OCI-LY3 (cell line): ENCODE measurements around the gene TNFRSF19.

Experiments used
- EZH2phosphoT487 ChIP-seq: fragments of 200-600 bp; shearing (Covaris generic); IDR thresholded peaks from 2 replicates; pipeline ENCODE4 v1.6.1; 2018; ENCODE audit warnings: antibody characterized with exemption, mixed run types, low read depth
- TF ChIP-seq, protein P1 (sequence below): fragments of 200-600, 300-600 bp; sonication (generic); IDR thresholded peaks from 2 replicates; pipeline ENCODE4 v1.5.1; 2014; ENCODE audit warnings: antibody characterized with exemption, low read length, low read depth

DNA sequence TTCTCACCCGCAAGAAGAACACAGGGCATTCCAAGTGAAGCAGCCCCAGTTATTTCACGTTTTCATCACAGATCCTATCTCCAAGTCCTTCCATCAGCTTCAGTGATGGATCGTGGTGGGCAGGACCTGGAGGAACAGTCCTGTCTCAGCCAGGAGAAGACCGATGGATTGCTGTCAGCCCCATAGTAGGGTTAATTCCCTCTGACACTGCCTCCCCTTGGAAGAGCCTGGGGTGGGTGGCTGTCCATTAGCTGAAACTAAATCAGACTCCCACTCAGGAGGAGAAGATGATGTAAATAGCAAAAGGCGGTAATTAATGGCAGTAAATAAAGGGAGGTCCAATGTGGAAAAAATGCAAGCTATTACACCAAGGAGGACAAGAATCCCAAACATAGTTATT lies 131.0 kb downstream of the TNFRSF19 start:
- TF ChIP-seq, protein P1, sequence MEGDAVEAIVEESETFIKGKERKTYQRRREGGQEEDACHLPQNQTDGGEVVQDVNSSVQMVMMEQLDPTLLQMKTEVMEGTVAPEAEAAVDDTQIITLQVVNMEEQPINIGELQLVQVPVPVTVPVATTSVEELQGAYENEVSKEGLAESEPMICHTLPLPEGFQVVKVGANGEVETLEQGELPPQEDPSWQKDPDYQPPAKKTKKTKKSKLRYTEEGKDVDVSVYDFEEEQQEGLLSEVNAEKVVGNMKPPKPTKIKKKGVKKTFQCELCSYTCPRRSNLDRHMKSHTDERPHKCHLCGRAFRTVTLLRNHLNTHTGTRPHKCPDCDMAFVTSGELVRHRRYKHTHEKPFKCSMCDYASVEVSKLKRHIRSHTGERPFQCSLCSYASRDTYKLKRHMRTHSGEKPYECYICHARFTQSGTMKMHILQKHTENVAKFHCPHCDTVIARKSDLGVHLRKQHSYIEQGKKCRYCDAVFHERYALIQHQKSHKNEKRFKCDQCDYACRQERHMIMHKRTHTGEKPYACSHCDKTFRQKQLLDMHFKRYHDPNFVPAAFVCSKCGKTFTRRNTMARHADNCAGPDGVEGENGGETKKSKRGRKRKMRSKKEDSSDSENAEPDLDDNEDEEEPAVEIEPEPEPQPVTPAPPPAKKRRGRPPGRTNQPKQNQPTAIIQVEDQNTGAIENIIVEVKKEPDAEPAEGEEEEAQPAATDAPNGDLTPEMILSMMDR: no peak
- no peak for TF ChIP-seq EZH2phosphoT487
